Thyroid gland (tissue), 4 donors: Measurements from ENCODE around the gene GET4.

Source experiments
- POLR2A ChIP-seq, 2 donors: fragments of 450-650 bp; IDR thresholded peaks; one replicate each; pipeline ENCODE4 v1.6.1; 2017; ENCODE audit warnings: antibody characterized with exemption in 2 of 2, mild to moderate bottlenecking in 2 of 2, moderate library complexity in 1 of 2
- TF ChIP-seq, protein P1 (sequence below), 6 experiments: fragments of 200-600 bp in 3 of 6; fragments of 450-650 bp in 3 of 6; sonication (generic) in 3 of 6; IDR thresholded peaks; one replicate each; pipeline ENCODE4 v1.5.1; 2016 to 2019; ENCODE audit warnings: antibody characterized with exemption in 6 of 6, mild to moderate bottlenecking in 2 of 6, inconsistent platforms in 1 of 6, moderate library complexity in 1 of 6

DNA sequence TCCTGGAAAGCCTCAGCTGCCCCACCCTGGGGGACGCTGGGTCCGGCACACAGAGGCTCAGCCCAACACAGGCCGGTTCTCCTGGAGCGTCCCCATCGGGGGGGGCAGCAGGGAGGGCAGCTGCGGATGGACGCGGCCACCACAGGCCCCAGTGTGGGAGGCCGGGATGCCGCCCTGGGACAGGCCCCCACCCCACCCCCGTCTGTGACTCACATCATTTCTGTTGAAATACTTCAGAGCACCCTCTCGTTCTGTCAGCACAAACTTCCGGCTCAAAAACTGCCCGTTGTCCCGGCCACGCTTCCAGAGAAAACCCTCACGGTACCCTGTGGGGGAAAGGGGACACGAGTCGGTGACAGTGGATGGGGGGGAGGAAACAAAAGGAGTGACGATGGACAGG, 28.5 kb downstream of the GET4 start:
- TF ChIP-seq, protein P1, sequence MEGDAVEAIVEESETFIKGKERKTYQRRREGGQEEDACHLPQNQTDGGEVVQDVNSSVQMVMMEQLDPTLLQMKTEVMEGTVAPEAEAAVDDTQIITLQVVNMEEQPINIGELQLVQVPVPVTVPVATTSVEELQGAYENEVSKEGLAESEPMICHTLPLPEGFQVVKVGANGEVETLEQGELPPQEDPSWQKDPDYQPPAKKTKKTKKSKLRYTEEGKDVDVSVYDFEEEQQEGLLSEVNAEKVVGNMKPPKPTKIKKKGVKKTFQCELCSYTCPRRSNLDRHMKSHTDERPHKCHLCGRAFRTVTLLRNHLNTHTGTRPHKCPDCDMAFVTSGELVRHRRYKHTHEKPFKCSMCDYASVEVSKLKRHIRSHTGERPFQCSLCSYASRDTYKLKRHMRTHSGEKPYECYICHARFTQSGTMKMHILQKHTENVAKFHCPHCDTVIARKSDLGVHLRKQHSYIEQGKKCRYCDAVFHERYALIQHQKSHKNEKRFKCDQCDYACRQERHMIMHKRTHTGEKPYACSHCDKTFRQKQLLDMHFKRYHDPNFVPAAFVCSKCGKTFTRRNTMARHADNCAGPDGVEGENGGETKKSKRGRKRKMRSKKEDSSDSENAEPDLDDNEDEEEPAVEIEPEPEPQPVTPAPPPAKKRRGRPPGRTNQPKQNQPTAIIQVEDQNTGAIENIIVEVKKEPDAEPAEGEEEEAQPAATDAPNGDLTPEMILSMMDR (IDR thresholded peaks at IDR 0.05) = no peak
- TF ChIP-seq POLR2A (IDR thresholded peaks at IDR 0.05) = no peak
